DMS114 treated with DMSO at 0.1 percent for 48 hours (cell line): ENCODE results near the gene TJP3.
"Not testable (repeated sequence)": the region's sequence is repeated elsewhere in the genome, so short reads cannot be mapped to it uniquely, and the experiment has no call there.

ENCODE experiments used
- DNase-seq: peaks from one replicate; lab custom pipeline; 2025; ENCODE audit not compliant: unreplicated experiment; lab: John Stamatoyannopoulos, UW

The TJP3 gene

GRCh38 chr19:3708207-3708931, at the start of gene TJP3:
Gene TJP3, plus strand, starts transcription at chr19:3708384. Its CDS starts 20,049 bp downstream, at chr19:3728433.
- no peak for DNase-seq

- DNase-seq: no peak
Measured at GRCh38 chr19:3658870-3659745, 49.1 kb upstream of the TJP3 start.

- DNase-seq: no peak
Measured at GRCh38 chr19:3659746-3660112, 48.5 kb upstream of the TJP3 start.

DNA sequence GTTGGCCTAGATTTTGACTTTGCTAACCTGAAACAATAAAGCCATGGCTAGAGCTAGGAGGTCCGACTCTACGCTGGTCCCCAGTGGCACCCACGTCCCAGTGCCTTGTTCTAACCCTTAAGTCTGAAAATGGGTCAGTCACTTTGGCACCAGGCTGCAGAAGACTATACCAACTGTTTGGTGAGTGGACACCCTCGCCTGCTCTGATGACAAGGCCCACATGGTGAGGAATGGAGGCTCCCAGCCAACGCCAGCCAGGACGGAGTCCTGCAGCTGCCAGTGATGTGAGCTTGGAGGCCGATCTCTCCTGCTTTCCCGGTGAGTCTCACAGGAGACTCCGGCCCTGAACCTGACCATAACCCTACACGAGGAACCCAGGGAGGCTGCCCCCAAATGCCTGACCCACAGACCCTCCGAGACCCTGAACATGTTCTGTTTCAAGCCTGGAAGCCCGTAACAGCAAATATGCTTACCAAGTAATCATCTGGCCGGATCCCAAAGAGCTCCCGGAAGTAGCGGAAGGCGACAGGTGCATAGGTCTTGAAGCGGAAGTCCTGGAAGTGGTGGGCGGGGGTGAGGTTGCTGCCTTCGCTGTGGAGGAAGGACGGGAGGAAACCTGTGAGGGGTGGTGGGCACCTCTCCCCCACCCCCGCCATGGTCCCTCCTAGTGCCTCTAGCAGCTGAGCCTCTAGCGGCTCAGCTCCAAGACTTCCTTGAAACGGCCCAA, 47.5 kb upstream of the TJP3 start:
- no peak for DNase-seq

DNA sequence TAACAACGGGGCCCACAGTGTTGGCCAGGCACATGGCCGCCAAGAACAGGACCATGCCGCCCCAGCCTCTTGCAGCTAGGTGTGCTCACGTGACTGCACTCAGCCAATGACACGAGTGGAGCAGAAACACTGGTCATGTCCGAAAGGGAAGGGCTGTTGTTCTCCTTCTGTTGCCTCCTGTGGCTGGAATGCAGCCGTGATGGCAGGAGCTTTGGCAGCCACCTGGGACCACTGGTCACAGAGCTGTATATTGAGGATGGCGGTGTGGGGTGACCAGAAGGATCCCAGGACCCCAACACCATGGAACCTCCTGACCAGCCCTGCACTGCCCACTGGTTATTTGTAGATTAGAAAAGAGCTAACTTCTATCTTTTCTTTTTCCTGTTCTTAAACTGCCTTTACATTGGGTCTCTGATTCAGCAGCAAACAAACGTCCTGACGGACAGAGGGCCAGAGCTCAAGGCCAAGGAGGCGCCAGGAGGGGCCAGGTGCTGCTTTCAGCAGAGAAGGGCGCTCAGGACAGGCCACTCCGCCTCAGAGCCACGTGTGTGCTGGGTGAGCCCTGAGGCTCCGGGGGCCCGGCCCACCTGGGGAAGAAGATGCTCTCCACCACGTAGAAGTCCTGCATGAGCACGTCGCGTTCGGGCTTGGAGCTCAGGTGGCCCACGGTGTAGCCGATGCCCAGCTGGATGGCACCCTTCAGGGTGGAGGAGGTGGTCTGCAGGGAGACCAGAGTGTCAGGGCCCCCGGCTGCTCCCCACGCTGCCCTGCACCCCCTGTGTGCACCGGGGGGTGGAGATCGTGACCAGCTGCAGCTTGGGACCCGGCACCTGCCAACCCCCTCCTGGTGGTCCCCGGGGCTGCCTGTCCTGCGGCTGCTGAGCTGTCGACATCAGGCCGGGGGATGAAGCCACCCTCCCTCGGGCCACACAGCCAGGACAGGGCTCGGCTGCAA, 46.6 kb upstream of the TJP3 start:
- no peak for DNase-seq

GRCh38 chr19:3663838-3664237, 44.3 kb upstream of the TJP3 start:
- no peak for DNase-seq

- no peak for DNase-seq
Measured at GRCh38 chr19:3664879-3665642, 43.1 kb upstream of the TJP3 start.

DNA sequence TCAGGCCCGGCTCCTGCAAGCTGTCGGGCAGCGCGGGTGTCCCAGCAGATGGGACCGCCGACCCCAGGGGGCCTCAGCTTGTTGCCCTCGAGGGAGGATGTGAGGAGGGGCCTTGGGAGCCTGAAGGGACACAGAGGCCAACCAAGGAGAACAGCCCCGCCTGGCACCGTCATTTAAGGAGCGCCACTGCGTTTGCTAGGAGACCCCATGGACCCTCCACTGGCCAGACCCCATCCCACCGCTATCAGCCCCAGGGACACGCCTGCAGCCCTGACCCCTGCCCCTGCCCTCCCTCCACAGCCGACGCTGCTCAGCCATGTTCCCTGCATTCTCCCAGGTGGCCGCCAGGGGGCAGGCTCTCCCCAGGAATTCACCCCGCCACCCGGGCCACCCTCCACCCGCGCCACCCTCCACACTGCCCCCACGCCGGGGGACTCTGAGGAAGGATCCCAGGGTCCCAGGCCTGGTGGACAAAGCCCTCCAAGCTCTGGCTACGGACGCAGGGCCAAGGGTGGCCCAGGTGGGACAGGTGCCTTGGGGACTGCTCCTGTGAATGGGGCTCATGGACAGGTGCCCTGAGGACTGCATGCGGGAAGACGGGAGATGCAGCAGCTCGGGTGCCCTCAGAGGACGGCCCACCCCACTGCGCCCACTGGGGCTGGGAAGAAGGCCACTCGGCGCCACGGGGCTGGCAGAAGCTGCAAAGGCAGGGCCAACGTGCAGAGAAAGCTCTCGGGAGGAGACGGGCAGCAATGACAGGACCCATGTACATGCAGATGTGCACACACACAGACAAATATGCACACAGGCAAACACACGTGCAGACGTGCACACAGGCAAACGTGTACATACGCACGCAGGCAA, 42.3 kb upstream of the TJP3 start:
- DNase-seq: no peak

DNA sequence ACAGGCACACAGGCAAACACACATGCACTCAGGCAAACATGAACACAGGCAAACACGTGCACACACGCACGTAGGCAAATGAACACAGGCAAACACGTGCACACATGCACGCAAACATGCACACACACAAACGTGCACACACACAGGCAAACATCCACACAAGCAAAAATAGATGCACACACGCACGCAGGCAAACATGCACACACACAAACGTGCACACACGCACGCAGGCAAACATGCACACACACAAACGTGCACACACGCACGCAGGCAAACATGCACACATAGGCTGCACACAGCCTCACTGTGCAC, 41.7 kb upstream of the TJP3 start:
- not testable (repeated sequence) for DNase-seq

DNA sequence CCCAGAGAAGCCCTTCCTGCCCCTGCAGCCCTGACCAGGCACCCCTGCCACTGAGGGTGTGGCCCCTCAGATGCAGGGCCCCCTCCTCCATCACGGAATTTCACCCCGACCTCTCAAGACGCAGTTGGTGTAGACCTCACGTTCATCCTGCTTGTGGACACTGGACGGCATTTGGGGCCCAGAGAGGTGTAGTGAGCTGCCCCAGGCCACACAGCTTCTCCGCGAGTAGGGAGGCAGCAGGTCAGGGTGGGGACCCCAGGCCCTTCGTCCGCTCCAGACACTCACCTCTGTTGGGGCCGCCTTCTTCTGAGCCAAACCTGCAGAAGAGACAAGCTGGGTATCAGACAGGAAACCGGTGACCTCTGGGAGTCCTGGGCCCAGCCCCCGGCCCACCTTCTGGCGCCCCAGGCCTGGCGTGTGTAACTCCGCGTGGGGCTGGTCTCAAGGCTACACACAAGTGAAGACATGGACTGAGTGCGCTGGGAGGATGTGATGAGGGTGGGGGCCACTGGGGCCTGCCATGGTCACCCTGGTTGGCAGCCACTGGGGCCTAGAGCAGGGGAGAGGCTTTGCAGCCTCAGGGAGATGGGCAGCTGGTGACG, 41.0 kb upstream of the TJP3 start:
- no peak for DNase-seq

DNA sequence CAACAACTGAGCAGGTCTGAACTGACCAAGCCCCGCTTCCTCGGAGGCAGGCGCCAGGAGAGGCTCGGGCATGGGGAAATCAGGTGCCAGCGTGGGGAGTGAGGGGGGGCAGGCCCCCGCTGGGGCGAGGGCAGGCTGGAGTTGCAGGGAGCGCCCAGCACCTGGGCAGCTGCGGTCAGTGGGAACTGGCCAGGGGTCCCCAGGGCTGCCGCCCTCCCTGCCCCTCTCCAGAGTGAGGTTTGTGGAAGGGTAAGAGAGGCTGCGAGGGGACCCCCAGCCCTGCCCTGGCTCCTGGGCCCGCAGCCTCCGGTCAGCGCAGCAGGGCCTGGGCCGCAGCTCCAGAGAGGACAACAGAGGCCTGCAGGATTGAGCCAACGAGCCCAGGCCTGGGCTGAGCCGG, 40.4 kb upstream of the TJP3 start:
- no peak for DNase-seq

DNA sequence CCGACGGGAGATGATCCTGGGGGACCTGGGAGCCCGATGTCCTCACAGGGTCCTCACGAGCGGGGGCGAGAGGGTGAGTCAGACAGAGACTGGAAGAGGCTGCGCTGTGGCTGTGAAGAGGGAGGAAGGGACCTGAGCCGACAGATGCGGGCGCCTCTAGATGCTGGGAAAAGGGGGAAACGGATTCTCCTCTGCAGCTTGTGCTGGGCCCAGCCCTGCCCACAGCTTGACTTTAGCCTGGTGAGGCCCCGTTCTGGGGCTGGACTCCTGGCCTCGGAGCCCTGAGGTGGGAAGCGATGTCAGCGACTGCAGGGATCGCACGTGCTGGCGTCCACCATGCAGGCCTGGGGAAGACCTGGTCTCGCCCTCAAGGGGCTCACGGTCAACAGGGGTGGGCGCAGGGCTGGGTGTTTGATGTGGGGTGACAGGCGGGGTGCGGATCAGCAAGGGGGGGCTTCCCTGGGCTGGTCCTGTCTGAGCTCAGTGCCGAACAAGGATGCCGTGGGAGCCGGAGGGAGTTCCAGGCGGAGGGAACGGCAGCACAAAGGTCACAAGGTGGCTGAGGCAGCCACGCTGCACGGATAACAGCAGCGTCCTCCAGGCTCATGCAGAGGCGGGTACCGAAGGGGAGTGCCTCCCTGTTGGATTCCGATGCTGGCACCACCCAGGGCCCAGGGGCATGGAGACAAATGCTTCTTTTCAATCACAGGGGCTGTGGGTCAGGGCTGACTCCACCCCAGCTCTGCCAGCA, 39.7 kb upstream of the TJP3 start:
- DNase-seq: no peak

DNA sequence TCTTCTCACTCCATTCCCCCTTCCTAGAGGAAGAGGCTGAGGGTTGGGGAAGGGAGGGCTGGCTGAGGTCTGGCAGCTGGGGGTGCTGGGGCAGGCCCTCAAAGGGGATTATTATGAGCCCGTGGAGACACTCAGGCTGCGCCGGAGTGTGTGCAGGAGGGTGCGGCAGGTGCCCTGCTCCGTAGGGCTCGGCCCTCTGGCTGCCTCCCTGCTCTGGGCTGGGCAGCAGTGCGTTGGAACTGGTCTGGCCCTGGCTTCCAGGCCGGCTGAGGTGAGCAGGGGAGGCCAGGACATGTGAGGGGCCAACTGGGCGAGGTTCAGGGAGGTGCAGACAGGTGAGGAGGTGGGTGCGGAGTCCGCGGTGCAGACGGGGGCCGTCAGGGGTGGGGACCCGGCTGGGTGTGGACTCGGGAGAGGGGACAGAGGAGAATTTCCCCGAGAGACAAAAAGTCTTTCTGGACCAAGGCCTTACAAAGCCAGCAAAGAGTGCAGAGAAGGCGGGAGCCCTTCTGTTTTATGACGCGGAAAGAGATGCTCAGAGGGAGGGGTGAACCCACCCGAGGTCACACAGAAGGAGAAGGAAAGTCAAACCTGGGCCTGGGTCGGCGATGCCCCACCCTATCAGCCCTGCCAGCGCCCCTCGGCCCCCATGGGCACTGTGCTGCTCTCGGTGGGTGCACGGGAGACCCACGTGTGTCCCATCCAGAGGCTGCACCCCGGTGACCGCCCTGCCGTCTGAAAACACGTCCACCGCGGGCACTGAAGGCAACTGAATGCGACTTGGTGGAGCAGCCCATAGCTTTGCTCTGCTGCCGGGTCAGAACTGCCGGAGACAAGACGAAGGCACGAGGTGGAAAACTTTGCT, 38.9 kb upstream of the TJP3 start:
- DNase-seq: no peak

DNA sequence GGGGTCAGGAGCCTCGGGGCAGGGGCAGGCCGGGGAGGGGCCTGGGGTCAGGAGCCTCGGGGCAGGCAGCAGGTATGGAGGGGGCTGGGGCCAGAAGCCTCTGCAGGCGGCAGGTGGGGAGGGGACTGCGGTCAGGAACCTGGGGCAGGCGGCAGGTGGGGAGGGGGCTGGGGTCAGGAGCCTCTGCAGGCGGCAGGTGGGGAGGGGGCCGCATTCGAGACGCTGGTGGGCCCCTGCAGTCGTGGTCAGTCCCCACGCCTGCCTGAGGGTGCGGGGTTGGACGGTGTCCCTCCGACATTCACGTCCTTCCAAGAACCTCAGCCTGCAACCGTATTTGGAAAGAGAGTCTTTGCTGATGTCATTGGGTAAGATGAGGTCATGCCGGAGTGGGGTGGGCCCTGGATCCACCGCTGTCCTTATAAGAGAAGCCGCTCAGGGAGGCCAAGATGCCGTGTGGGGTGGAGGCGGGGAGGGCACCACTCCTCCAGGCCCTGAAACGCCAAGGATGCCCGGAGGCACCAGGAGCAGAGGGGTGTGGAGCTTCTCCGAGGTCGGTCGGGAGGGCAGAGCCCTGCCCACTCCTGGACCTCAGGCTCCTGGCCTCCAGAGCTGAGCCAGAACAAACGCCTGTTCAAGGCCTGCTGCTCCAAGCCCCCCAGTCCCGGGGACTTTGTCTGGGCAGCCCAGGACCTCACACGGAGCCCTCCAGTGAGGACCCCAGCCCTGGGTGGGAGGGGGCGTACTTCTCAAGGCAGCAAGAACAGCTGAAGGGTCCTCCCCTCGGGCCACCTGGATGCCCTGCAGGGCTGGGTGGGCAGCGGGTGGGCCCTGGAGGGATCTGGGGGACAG, 38.0 kb upstream of the TJP3 start:
- no peak for DNase-seq

DNA sequence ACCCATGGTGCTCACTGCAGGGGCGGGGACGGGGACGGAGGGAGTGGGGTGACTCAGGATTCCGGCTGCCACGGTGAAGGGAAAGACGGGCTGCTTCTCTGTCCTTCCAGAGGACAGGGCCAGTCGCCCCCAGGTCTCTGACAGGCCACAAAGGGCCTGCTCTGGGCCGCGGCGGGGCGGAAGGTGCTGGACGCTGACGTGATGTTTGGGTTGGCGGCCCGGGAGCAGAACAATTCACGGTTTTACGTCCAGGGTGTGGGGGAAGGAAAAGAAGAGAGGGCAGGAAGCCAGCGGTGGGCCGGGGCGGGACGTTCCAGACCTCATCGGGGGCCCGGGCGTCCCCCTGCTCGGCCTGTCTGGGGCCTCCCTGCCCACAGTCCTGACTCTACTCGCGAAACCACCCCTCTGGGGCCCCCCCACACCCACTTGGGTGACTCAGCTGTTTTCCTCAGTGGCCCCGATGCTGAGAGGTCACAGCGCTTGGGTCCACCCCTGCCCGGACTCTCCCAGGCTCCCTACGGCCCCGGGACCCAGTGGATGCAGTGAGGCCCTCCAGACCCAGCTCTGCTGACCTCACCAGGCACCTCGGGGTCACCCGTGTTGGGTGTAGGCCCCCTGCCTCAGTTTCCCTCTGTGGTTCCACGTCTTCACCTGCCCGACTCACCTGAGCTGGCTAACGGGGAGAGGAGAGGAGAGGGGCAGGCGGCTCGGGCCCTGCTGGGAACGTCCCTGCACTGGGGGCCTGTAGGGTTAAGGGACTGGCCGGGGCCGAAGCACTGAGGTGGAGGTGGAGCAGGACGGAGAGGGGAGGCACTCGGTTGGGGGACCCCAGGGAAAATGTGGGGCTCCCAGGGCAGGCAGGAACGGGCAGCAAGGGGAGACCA, 37.1 kb upstream of the TJP3 start:
- no peak for DNase-seq
